Thoracic aorta (tissue), 2 donors: ENCODE measurements around the gene ACOT13. TPM values are rescaled to one million over a fixed set of nuclear protein-coding genes. Genes with fewer than 3 reads are reported as not detected.
"Not testable (repeated sequence)": the region's sequence is repeated elsewhere in the genome, so short reads cannot be mapped to it uniquely, and the experiment has no call there.

Experiments
- ATAC-seq: fragments of 150-250 bp; one replicate; pipeline ENCODE4 v1.8.0; 2017; ENCODE audit warnings: low read depth; ENCODE audit not compliant: insufficient number of reproducible peaks, low FRiP score
- DNase-seq: peaks from one replicate; pipeline ENCODE4 v3.0.0-alpha.2; 2020; ENCODE audit warnings: low spot score
- H3K27ac ChIP-seq, 2 donors: fragments of 200-600 bp; sonication (generic); 1 replicate in 1 of 2; 2 replicates in 1 of 2; pipeline ENCODE4 v1.5.1; 2016; ENCODE audit warnings: mild to moderate bottlenecking in 2 of 2, moderate library complexity in 2 of 2
- H3K27me3 ChIP-seq: fragments of 200-600 bp; sonication (generic); replicated peaks from 2 replicates; pipeline ENCODE4 v1.6.0; 2016; ENCODE audit warnings: mild to moderate bottlenecking; ENCODE audit not compliant: insufficient read depth
- H3K36me3 ChIP-seq: fragments of 200-600 bp; sonication (generic); one replicate; pipeline ENCODE4 v1.5.1; 2016
- H3K4me1 ChIP-seq, 2 donors: fragments of 200-600 bp; sonication (generic); 1 replicate in 1 of 2; 2 replicates in 1 of 2; pipeline versions ENCODE4 v1.5.1 to v1.6.0; 2016; ENCODE audit warnings: low read depth in 2 of 2, mild to moderate bottlenecking in 1 of 2; ENCODE audit not compliant: control insufficient read depth in 1 of 2
- H3K4me3 ChIP-seq: fragments of 200-600 bp; sonication (generic); 2 replicates; pipeline ENCODE4 v1.5.1; 2016; ENCODE audit warnings: mild to moderate bottlenecking
- H3K9me3 ChIP-seq: fragments of 200-600 bp; sonication (generic); 2 replicates; pipeline ENCODE4 v1.5.1; 2016
- CTCF ChIP-seq: fragments of 200-600 bp; sonication (generic); IDR thresholded peaks from one replicate; pipeline ENCODE4 v1.5.1; 2019; ENCODE audit warnings: antibody characterized with exemption
- total RNA-seq, 2 donors: library from RNA; depleted of rRNA; stranded (reverse); fragments of >200 nt; gene quantifications; one replicate each; pipeline versions ENCODE4 v1.1.0 to v1.2.3, GENCODE V29; 2016

The ACOT13 gene
- total RNA-seq, 2 donors from 2014 or later = 2.5 to 5.8 TPM

DNA sequence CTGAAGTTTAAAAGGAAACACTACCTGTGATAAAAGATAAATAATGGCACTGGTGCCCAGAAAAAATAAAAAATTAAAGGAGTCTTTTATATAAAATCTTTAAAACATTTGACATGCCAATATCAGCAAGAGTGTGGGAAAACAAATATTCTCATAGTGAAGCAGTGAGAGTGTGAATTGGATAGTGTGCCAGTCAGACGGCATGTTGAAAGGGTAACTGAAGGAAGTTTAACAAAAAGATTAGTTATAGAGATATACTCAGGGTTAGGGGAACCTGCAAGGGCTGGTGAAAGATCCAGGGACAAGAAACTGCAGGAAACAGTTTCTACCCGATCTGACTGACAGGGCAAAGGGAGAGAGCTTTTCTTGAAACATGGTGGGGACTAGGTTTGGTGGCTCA is 85.6 kb downstream of the ACOT13 start:
- ATAC-seq = no peak
- H3K4me1 ChIP-seq = no peaks in the 10 kb centered on the region
- H3K9me3 ChIP-seq = no peaks in the 10 kb centered on the region
- H3K27ac ChIP-seq = no peak overlapping the region
- H3K4me3 ChIP-seq = no peak overlapping the region
- no peak for TF ChIP-seq CTCF
- H3K36me3 ChIP-seq = no peaks in the 10 kb centered on the region
- no peaks in the 10 kb centered on the region for H3K27me3 ChIP-seq
- DNase-seq = no peak

GRCh38 chr6:24752917-24753492 is 86.1 kb downstream of the ACOT13 start:
- DNase-seq = no peak
- ATAC-seq = no peak
- H3K36me3 ChIP-seq = no peaks in the 10 kb centered on the region
- no peaks in the 10 kb centered on the region for H3K4me1 ChIP-seq
- H3K27ac ChIP-seq = no peak overlapping the region
- TF ChIP-seq CTCF = no peak
- no peaks in the 10 kb centered on the region for H3K27me3 ChIP-seq
- no peaks in the 10 kb centered on the region for H3K9me3 ChIP-seq
- H3K4me3 ChIP-seq = no peak overlapping the region

DNA sequence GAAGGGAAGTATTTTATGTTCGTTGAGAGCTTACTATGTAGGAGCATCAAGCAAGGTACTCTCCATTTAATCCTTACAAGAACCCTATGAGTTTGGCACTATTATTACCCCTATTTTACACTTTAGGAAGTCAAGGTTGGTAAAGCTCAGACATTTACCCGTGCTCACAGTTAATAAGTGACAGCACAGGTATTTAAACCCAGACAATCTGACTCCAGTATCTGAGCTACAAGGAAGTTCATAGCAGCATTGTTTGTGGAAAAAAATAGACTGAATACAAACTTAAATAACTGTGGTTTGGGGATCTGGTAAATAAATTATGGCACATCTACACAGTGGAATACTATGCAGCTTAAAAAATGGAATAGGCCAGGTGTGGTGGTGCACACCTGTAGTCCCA is 86.7 kb downstream of the ACOT13 start:
- DNase-seq (no peak), ATAC-seq (no peak)
- TF ChIP-seq CTCF = no peak
- H3K36me3 ChIP-seq = no peaks in the 10 kb centered on the region
- H3K4me3 ChIP-seq = no peak overlapping the region
- H3K27ac ChIP-seq = no peak overlapping the region
- H3K9me3 ChIP-seq = no peaks in the 10 kb centered on the region
- H3K4me1 ChIP-seq = no peaks in the 10 kb centered on the region
- H3K27me3 ChIP-seq = no peaks in the 10 kb centered on the region

DNA sequence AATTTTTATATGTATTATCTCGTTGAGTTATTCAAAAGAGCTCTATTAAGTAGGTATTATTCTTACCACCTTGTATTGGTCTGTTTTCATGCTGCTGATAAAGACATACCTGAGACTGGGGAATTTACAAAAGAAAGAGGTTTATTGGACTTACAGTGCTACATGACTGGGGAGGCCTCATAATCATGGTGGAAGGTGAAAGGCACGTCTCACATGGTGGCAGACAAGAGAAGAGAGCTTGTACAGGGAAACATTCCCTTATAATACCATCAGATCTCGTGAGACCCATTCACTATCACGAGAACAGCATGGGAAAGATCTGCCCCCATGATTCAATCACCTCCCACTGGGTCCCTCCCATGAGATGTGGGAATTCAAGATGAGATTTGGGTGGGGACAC is 87.5 kb downstream of the ACOT13 start:
- H3K4me1 ChIP-seq, H3K36me3 ChIP-seq, H3K27me3 ChIP-seq, DNase-seq, H3K9me3 ChIP-seq, H3K27ac ChIP-seq, ATAC-seq, H3K4me3 ChIP-seq: not testable (repeated sequence)

Other genes starting within 250 kb of the ACOT13 start
- 10 to 100 TPM; 22.3 to 30.3 TPM for gene GPLD1, start 177.5 kb upstream of the ACOT13 start, total RNA-seq
- 1 to 10 TPM; 4.6 to 6.2 TPM for gene ALDH5A1, start 172.1 kb upstream of the ACOT13 start, total RNA-seq
- gene KIAA0319, start 20.9 kb upstream of the ACOT13 start, total RNA-seq = not detected
- gene TDP2, start 178 bp upstream of the ACOT13 start, total RNA-seq = 10 to 100 TPM; 31.1 to 40.3 TPM
- gene C6orf62, start 52.1 kb downstream of the ACOT13 start, total RNA-seq = 10 to 100 TPM; 37.6 to 72.2 TPM
- 1 to 10 TPM; 5.4 to 6.8 TPM for gene GMNN, start 107.9 kb downstream of the ACOT13 start, total RNA-seq
- gene ARMH2, start 131.8 kb downstream of the ACOT13 start, total RNA-seq = not detected